ENCODE data around the gene STK33.

STK33 gene

DNA sequence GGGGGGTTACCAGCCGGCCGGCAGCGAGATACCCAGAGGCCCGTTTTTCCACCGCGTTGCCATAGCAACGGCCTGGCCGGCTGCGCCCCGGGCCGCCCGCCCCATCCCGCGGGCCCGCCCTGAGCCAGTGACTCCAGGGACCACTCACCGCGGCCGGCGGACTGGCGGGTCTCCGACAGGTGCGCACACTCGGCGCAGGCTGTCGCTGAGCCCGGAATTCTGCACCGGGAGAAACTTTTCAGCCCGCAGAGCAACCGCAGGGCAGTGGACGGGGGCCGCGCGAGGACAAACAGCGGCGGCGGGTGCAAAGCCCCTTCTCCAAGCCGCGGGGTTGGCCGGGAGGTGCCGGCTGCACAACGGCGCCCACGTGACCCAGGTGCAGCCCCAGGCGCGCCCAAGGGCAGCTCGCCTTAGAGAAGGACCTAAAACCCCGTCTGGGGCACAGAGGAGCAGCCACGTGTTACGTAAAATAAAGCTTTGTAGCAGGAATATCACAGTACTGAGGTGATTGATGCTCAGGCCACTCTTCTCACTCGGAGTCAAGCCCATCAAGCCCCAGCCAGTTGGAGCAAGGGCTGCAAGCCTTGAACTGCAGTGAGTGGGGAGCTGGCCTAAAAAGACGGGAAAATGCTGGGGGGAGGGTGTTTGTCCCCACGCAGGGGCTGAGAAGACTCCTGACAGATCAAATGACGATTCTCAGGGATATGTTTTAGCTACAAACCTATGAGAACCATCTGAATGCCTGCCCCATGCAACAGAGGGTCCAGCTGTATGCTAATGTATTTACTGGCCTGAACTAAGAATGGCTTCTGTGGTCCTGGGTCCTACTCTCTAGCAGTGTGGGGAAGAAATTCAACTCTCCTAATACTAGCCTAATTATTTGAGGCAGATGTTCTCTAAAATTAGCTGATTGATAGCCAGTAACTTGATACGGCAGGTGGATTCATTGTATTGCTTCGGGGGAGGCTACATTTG is at the start of gene STK33:
Gene STK33 (minus strand): TSS at position 294 of the 975 bp plus-strand sequence. CDS start 119,323 bp downstream, outside the sequence.
- no peak for DNase-seq (ENCODE audit: low spot score)

DNA sequence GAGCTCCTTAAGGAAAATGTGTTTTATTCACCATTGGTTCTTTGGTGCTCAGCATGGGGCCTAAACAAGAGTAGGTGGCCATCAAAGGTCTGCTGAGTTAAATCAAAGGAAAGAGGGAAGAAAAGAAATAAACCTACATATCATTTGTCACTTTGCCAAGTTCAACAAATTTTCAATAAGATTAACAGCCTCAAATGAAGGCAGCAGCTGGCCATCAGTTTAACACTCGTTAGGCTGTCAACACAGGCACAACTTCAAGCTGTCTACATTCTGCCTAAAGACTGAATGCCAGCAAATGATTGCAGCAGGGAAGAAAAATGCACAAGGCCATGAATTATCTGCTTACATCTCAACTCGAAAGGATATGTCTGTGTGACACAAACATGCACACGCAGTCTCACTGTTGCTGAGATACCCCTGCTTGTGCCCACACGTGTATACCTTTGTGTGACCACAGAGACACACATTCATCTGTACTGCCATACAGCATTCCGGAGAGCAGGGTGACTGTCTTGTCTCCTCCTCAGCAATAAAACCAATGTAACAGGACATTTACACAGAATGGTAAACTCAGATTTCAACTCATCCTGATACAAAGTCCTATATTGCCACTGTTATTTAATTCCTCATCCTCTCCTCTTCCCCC is 48.3 kb upstream of the STK33 start:
- no peak for DNase-seq (ENCODE audit: low spot score)

DNA sequence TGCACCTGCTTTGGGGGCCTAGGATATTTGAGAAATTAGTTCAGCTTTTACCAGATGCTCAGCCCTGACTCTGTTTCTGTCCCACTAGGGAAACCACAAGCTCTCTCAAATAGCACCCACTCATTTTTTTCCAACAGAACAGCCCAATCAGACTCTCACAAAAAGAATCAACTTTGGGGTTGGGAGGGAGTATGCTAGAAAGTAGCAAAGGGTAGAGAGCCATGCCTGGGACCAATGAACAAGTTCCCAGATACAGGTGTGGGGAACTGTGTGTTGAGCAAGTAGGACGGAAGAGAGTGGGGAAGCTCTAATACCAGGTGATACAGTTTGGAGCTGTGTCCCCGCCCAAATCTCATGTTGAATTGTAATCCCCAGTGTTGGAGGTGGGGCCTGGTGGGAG is 47.3 kb upstream of the STK33 start:
- DNase-seq (ENCODE audit: low spot score), result no peak

DNA sequence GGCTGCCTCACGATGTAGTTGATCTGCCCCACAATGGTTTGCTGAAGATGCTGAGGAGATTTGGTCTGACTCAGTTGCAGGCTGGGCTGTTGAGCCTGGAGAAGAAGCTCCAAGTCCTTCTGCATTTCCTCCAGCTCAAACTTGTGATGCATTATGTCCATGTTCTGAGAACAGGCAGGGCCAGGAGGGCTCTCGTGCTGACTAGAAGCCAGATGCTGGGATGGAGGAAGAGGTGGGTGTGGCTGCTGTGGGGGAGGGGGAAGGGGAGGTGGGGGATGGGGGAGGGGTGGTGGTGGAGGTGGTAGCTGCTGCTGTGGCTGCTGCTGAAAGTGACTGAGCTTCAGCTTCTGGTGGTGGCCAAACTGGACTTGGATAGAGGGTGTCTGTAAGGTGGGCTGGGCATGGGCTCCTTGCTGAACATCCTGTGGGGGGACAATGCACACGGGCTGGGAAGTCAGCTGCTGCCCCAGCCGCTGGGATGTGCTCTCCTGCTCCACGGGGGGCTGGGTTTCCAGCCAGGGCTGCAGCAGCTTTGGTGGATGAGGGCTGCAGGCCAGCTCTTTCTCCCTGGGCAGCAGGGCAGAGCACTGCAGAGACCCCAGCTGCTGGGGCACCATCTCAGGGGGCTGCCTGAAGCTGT is 46.4 kb upstream of the STK33 start:
- DNase-seq (ENCODE audit: low spot score), result no peak

DNA sequence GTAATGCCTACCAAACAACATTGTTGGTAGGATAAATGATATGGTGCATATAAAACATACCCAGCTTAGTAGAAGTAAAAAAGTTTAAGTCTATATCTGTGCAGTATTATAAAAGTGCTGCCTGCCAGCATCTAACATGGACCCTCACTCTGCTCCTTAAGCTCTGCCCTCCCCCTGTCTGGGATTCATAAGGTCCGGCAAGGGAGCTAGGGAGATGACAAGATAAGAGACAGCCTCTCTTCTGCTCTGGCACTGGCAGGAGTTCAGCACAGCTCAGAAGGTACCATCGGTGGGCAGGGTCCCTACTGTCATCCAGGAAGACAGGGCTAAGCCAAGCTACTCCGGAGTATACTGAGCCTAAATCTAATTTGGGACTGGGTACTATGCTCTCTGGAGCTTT is 45.6 kb upstream of the STK33 start:
- DNase-seq (ENCODE audit: low spot score), result no peak

DNA sequence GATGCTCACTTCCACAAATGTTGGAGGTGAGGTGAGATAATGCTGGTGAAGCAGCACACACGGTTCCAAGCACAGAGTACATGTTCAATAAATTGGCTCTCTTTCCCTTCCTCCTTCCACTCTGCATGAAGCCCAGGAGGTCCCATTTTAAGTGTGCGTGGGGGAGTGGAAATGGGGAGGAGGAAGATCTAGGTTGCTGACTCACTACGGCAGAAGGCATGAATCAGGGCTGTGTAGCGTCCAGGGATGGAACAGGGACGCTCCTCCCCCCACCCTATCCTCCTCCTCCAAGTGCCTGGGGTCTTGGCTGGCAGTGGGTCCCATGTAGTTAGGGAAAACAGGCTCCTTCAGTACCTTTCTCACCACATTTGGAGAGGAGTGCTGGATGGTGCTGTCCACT is 44.3 kb upstream of the STK33 start:
- no peak for DNase-seq (ENCODE audit: low spot score)

DNA sequence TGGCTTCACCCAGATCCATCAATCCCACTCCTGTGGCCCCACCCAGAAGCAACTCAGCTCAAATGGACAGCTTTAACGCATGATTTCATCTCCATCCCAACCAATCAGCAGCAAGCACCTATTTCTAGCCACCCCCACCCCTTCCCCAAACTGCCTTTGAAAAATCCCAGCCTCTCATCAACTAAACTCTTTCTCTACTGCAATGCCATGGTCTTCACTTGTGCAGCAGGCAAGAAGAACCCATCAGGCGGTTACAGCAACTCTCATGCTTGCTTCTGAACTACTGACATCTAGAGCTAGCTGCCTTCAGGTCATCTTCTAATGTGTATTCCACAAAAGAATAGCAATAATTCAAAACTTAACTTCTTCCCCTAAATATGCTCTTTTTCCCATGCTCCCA is 42.1 kb upstream of the STK33 start:
- no peak for DNase-seq (ENCODE audit: low spot score)

DNA sequence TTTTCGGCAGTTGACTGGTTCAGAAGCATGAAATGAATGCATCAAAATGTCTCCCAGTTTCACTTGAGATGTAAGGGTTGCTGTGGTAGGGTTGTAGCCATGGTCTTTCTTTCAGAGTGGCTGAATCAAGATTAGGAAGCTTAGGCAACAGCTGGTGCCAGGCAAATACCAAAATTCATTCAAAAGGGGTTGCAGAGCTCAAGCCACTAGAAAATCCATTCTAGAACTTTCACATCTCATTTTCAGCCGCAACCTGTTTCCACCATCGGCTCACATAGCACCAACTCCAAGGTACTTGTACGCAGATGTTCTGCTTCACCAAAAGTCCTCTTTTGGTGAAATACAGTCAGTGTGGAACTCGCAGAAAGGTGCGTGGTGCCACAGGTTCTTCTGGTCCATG is 40.5 kb upstream of the STK33 start:
- no peak for DNase-seq (ENCODE audit: low spot score)

DNA sequence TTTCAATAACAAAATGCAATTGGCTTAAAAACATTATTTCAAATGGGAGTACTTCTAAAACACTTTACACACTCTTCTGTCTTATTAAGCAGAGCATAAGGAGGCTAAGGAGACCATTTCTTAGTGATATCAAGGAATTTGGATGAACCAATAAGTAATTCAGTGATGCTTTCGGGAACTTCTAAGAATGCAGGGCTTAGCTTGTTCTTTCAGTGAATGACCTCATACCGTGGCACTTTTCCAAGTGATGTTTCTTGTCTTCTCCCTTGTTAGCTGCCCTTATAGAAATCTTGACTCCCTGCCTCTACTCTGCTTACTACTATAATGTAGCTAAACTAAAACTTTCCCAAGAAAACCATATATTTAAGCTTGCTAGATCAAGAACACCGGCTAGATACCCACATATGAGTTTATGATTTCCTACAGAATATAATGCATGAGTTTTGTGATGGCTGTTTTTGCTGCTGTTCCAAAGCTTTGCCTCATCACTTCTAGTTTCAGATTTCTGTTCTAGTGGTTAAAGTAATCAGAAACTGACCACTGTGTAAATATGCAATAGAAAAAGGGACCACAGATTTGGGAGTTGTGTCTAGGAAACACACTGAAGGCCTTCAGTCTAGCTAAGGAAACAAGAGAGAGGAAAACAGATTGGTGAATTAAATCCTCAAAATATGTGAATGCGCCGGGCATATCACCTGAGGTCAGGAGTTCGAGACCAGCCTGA is 37.5 kb upstream of the STK33 start:
- DNase-seq (ENCODE audit: low spot score), result peak; percentile 9

DNA sequence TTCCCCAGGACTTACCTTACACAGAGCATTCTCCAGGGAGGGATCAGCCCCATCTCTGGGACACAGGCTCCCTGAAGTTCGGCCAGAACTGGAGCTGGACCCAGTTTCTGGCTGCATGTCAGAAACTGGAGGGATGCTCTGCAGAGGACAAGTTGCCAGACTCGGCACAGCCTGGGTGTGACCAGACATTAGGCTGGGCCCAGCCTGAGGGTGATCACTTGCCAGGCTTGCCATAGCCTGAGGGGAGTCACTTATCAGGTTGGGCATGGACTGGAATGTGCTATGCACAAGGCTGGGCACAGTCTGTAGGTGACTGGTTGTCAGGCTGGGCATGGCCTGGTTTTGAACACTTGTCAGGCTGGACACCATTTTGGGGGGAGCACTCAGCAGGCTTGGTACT is 30.7 kb upstream of the STK33 start:
- DNase-seq (ENCODE audit: low spot score), result no peak

DNA sequence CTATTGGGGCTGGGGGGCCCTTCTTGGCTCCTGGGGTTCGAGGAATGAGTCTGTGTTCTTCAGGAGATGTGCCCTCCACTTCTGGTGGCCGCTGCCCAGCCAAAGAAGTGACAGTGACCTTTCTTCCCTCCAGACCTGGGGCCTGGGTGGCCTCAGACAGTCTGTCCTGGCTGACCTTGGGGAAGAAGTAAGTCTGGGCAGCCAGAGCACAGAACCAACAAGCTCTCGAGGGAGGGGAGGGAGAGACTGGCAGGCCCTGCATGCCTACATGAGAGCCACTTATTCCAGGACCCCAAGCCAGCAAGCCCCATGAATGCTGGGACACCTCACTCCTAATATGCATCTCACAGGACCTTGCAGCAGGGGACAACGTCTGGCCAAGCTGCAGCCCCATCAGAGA is 27.1 kb upstream of the STK33 start:
- DNase-seq (ENCODE audit: low spot score), result no peak

DNA sequence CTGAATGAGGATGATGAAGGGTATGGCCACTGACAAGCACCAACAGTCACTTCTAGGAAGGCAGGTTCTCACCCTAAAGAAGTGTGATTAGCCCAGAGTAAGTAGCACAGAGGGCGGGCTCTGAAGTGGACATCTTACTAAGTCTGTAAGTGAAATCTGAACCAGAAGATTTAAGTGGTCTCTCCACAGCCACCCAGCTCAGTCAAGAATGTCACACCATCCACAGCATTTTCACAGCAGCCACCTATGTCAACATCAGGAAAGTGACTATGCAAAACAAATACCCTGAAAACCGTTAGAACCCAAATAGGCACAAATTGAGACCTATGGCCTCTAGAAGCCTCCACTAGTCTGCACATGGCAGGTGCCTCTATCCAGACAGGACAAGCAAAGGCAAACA is 23.0 kb upstream of the STK33 start:
- no peak for DNase-seq (ENCODE audit: low spot score)

DNA sequence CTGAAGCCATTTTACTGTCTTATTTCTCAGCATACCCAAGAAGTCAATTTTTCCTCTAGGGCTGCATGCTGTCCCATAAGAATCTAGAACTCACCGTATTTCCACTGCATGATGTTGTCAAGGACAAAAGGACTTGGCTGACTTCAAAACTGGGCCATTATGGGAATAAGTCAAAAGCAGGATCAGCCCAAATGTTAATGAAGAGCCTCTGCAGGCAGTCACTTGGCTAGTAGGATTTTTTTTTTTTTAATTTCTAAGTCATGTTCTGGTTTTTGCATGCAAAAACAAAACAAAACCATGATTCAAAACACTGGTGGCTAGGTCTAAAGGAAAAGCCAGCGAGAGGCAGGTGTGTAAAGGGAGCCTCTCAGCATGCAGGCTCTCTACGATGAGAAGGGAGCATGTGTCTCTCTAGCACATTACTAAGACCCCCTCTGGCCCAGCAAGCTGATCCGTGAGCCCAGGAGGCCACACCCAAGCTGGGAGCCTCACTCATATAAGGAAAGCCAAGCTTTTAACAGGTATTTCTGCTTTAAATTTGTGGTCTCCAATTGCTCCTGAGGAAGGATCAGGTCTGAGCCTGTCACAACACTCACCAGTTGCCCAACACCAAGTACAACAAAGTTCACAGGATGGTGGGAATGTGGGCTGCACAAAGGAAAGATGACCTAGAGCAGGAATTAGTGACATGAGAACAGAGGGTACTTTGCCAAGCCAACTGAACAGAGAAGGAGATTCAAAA is 21.4 kb upstream of the STK33 start:
- no peak for DNase-seq (ENCODE audit: low spot score)

DNA sequence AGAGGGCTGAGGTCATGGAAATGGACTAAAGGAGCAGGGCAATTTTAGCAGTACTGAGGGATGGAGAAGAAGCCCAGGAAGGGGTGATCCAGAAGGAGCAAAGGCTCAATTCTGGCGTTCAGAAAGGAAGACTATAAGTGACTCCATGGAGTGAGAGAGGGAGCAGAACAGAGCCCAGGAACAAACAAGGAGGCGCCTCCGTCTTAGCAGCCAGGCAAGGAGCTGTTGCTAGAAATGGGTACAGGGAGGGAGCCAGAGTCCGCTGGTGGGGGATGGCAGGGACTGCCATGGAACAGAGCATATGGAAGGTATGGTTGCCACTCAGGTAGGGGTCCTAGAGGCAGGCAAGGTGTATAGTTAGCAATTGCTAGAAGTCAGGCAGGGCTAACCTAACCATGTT is 20.5 kb upstream of the STK33 start:
- DNase-seq (ENCODE audit: low spot score), result no peak

DNA sequence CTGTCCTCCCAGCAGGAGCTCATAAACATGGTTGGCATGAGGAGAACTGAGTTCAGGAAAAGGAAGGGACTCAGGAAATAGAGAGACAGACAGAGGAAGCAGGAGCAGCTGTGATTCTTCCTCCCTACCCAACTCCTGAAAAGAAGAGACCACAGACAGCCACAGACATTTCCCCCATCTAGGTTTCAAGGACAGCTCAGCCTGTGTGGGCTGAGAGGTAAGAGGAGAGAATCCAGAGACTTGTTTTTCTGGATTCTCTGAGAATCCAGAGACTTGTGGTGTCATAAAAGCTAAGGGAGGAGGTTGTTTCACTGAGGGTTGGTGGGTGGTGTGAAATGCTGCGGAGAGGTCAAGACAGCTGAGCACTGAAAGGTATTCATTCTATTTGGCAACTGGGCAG is 19.0 kb upstream of the STK33 start:
- no peak for DNase-seq (ENCODE audit: low spot score)

DNA sequence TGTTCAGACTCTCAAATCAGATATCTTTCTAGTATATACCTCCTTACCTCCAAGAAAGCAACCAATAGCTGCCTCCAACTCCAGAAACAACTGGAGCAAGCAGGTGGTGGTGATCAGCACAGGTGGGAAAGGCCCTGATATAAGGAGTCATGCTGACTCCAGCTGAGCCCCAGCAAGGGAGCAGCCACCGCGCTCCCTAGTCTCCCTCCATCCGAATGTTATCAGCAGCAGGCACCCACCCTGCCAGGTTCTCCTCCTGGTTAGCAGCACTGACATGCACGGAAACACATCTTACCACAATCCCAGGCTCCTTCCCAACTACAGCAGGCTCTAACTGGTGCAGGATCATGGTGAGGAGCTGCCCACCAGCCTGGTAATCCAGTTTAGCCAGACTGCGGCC is 18.5 kb upstream of the STK33 start:
- DNase-seq (ENCODE audit: low spot score), result no peak

DNA sequence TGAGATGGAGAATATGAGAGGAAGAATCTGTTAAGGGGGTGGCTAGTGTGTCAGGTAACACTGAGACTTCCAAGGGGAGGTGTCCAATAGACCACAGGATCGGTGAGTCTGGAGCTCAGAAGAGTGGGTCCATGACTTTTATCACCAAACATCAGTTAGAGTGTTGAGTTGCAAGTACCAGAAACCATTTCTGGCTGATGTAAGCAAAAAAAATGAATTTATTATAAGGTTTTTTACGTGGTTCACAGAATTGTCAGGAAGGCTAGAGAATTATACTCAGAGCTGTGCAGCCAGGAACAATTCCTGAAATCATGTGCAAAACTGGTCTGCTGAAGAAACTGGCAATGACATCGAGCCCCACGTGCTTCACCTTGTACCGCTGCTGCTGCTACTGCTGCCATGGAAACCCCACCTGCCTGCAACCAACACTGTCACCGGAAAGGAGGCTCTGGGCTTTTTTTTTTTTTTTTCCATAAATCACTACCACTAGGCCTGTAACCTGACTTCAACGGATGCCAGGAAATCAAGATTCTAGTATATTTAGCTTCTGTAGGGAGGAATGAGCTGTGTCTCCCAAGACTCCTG is 16.6 kb upstream of the STK33 start:
- DNase-seq (ENCODE audit: low spot score), result no peak

DNA sequence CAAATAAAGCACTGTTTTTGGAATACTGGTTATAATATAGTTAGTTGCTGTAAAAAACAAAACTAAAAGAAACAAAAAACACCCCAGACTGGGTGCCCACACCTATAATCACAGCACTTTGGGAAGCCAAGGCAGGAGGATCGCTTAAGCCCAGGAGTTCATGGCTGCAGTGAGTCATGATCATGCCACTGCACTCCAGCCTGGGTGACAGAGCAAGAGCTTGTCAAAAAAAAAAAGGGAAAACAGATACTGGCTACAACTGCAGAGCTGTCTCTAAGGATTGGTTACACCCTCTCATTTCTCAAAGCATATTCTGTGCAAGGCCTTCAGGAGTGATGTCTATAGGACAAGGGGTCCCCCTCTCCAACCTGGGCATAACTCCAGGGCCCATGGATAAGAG is 14.6 kb upstream of the STK33 start:
- DNase-seq (ENCODE audit: low spot score), result peak; percentile 19

DNA sequence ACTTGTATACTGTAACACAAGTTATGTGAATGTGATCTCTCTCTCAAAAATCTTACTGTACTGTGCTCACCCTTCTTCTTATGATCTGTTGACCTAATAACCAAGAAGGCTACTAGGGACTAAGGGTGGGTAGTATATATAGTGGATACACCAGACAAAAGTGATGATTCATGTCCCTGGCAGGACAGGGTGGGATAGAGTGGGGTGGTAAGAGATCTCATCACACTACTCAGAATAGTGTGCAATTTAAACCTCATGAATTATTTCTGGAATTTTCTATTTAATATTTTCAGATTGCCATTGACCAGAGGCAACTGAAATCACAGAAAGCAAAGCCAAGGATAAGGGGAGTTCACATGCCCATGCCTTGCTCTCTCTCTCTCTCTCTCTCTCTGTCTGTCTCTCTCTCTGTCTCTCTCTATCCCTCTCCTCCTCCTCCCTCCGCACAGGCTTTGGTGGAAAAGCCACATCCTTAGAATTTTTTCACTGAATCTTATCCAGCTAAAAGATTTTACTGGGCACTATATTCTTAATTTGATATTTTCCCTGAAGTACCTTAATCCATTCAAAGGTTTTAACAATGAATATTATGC is 12.0 kb upstream of the STK33 start:
- DNase-seq (ENCODE audit: low spot score), result no peak

DNA sequence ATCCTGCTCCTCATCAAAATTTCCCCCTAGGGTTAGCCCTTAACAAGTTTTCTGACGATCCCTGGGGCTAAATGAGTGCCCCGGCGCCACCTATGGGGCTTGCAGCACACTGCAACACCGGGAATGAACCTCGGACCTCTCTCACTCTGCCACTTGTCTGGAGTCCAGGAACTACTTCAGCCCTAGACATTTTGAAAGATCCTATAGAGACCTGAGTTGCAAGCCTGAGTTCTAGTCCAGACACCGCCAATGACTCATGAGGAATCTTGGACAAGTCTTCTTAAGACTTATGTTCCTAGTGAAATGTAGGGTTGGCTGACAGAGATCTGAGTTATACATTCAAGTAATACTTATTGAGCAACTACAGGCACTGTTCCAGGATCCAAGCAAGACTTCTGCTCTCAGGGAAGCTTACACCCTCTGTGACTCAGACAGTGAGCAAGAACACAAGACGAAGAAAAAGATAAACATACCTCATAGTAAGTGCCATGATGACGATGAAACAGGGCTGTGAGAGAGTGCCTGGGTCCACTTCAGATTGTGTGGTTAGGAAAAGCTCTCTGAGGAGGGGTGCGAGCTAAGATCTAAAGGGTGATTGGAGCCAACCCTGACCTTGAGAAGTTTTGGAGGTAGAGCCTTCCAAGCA is 10.2 kb upstream of the STK33 start:
- peak; percentile 14 for DNase-seq (ENCODE audit: low spot score)
